Measurements from ENCODE around the gene PHB1.

Gene PHB1

DNA sequence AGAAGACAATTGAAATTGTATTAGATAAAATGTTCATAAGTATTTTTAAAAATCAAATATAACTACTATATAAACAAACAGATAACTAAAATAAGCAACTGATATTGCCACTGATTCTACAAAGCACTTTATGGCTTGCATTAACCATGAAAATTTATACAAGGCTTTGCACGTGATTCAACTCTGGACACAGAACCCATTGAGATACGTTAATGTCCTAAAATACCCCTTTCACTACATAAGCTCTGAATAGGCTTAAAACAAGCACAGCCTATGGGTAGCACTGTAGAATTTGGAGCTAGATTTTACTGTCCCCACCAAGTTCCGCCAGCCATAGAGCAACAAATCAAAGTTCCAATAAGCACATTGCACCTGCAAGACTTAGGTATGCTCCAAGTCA is 57.2 kb downstream of the PHB1 start:
- no peak for DNase-seq (ENCODE audit: low read depth in 4 of 4, low spot score in 1 of 4)

DNA sequence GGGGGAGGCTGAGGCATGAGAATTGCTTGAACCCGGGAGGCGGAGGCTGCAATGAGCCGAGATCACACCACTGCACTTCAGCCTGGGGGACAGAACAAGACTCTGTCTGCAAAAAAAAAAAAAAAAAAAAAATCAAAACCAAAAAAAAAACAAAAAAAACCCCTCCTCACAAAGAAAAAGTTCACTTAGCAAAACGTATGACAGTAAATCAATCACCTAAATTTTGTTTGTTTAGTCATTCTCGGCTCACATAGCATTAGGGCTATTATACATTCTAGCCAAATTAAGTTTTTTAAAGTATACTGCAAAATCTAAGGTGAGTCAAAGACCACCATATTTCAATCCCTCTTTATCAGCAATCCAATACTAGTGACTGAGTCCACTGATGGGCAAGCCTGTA is 58.4 kb downstream of the PHB1 start:
- no peak for DNase-seq (ENCODE audit: low read depth in 4 of 4, low spot score in 1 of 4)
